ENCODE data around the gene DLL3.

The DLL3 gene

DNA sequence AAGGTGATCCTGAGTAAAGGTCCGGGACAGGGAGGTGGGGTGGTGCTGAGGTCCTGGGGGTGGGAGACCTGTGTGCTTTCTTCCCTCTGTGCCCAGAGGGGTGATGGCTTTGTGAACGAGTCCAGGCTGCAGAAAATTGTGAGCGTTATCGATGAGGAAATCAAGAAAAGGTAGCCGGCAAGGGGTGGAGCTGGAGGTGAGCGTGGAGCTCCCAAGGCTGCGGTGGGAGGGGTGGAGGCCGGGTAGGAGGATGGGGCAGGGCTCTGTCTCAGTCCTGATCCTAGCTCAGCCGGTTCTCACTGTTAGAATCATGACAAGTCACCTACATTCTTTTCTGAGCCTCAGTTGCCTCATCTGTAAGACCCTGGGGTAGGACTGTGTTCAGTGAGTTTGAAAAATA, 20.2 kb downstream of the DLL3 start:
- no peak for DNase-seq

- no peak for DNase-seq
Observed at GRCh38 chr19:39520541-39521484, 22.1 kb downstream of the DLL3 start.

- DNase-seq = no peak
Observed at GRCh38 chr19:39524495-39524894, 25.7 kb downstream of the DLL3 start.

- DNase-seq = no peak
Observed at GRCh38 chr19:39525205-39525604, 26.5 kb downstream of the DLL3 start.

DNA sequence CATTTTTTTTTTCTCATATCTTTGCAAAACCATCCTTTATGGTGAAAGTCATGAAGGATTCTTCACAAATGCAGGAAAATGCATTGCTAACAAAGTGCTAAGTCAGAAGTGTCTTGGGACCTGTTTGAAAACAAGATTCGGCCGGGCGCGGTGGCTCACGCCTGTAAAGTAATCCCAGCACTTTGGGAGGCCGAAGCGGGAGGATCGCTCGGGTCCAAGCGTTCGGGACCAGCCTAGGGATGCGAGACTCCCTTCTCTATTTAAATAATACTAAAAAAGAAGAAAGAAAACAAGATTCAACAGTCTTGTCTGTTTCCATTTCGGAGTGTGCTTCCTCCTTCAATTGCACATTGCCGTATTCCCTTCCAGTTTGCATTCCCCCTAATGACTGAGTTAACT, 33.1 kb downstream of the DLL3 start:
- DNase-seq = peak in 1 of 3 experiments; percentile 33

DNA sequence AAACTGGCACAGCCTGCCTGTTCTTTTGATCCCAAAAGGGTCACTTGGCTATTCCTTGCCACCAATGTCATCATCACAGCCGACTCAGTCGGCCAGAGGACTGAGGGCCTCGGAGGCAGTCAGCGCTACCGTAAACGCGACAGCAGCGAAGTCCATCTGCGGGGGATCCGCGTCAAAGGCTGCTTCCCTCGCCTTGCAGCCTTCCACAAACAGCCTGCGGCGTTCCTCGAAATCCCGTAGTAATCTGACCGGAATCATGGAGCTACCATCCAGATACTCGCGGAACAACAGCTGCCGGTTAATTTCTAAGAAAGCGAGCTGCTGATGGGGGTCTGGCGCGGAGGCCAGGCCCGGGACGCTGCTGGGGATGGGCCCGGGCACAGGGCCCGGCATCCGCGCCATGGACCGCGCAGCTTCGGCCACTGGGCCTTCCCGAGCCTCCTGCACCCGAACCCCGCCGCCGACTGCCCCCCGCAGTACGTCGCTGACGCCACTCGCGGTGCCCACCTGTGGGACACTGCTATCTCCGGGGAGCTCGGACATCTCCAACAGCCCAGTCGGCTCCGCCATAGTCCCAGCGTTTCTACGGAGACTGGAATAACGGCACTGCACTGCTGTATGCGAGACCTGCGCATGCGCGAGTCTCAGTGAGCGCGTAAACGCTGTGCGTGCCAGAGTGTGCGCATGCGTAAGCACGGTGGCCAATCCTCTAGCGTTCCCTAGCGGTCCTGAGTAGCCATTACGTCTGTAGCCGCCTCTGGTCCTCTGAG, 33.7 kb downstream of the DLL3 start, which contains the start of gene EID2B:
Gene EID2B, minus strand, starts transcription at position 620 of the 770 bp plus-strand sequence. Its CDS starts 50 bp downstream, at position 570.
- DNase-seq = peak; percentile 91 to 99 (median 97)

GRCh38 chr19:39533003-39533512, 34.3 kb downstream of the DLL3 start:
- no peak for DNase-seq

DNA sequence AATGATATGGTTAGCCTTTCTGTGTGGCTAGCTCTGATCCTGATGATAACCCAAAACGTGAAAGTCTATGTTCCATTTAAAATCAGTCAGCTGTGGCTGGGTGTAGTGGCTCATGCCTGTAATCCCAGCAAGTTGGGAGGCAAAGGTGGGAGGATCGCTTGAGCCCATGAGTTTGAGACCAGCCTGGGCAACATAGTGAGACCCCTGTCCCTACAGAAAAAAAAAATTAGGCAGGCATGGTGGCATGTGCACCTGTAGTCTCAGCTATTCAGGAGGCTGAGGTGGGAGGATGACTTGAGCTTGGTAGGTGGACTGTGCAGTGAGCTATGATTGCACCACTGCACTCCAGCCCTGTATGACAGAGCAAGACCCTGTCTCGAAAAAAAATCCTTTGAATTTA, 35.0 kb downstream of the DLL3 start:
- DNase-seq = no peak

DNA sequence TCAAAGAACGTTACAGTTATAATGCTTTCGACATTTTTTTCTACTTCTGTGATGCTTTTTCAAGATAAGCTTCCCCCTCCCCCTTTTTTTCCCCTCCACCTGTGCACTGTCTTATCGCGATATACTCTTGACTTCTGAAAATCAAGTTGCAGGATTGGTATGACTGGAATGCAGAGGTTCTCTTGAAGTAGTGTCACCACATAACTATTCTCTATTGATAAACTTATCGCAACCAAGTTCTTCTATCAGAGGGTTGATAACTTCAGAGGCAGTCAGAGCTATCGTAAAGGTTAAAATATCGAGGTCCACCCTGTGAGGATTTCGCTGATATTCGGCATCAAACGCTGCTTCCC, 40.4 kb downstream of the DLL3 start:
- DNase-seq = no peak

DNA sequence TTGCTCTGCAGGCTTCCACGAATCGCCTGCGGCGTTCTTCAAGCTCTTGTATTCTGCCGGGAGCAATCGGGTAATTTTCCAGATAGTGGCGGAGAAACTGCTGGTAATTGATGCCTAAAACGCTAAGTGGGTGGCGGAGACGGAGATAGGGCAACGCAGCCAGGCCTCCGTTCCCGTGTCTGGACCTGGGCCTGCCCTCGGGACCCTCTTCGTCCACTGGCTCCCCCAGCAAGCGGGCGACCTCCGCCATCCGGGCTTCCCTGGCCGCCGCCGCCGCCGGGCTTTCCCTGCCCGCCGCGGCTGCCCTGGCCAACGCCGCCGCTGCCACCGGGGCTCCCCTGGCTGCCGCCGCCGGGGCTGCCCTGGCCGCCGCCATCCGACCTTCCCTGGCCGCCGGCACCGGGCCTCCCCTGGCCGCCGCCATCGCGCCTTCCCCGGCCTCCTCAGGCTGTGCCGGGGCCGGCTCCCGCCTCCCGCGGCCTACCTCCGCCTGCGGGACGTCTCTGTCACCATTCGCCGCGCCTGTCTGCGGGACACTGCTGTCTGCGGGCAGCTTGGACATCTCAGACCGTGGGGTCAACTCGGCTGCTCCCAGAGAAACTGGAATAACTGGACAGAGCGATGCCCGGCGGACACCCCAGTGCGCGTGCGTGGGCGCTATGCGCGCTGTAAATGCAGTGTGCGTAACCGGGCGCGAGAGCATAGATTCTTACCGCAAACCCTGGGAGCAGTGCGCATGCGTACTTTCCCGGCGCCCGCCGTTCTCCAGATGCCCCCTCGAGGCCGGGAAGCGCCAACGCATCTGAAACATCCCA, 41.0 kb downstream of the DLL3 start, which contains the start of gene EID2:
Gene EID2, minus strand, starts transcription at position 644 of the 815 bp plus-strand sequence. Its CDS starts 82 bp downstream, at position 562.
- peak; percentile 88 to 97 (median 95) for DNase-seq

DNA sequence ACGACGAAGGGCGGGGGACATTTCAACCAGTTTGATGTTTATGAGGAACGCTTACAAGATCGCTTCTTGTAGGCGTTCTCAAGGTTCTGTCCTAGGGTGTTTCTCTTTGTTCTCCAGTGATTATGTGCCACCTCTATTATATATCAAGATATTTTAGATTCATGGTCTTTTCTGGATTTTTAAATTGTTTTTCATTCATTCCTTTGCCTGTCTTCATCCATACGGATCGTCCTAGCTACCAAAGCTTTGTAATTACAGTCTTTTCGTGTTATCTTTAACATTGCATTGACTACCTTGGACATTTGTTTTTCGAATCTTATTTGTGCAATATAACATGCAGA, 41.6 kb downstream of the DLL3 start:
- no peak for DNase-seq

- DNase-seq = peak in 2 of 3 experiments; percentile 32 to 71
Observed at GRCh38 chr19:39542206-39542605, 43.5 kb downstream of the DLL3 start.

DNA sequence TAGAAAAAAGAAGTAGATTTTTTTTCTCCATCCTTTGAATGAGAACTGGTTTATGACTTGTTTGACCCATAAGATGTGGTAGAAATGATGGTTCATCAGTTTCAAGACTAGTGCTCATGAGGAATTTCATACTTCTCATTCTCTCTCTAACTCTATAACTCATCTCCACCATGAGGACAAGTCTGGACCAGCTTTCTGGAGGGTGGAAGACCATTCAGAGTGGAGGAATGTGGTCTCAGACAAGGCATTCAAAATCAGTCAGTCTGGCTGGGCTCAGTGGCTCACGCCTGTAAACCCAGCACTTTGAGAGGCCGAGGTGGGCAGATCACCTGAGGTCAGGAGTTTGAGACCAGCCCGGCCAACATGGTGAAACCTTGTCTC, 44.7 kb downstream of the DLL3 start:
- no peak for DNase-seq

DNA sequence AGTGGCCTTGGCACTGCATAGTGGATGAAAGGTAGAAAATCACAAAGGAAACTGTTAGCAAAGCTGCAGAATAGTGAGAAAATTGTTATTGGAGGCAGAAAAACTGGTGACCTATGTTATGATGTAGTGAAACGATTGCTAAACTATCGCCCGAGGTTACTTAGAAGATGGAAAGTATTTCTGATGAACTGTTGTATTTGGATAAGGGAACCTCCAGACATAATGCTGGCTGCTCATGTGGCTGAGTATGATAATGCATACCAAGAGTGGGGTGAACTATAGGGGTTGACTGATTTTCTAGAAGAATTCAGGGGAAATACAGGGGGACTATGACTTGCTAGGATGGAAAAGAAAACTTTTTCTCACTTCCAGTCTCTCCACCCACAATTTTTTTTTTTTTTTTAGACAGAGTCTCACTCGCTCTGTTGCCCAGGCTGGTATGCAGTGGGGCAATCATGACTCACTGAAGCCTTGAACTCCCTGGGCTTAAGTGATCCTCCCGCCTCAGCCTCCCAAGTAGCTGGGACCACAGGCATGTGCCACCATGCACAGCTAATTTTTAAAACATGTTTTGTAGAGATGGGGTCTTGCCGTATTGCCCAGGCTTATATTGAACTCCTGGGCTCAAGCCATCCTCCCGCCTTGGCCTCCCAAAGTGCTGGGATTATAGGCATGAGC, 45.6 kb downstream of the DLL3 start:
- no peak for DNase-seq

DNA sequence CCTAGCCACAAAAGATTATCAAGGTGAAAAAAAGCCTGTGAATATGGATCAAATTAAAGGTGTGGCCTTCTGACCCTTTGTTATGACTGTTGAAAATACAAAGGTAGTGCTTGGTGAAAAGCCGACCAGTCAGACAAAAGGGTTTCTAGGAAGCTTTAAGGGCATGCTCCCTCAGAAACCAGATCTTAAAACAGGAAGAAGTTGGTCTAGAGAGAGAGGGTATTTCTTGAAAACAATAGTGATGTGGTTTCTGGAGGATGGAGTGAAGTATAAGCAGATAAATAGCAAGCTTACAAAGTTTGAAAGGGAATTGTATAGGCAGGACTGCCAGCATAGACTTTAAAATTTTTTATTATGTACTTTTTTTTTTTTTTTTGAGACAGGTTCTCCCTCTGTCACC, 46.2 kb downstream of the DLL3 start:
- DNase-seq = no peak

GRCh38 chr19:39546599-39546998, 47.9 kb downstream of the DLL3 start:
- peak in 1 of 3 experiments; percentile 5 for DNase-seq

DNA sequence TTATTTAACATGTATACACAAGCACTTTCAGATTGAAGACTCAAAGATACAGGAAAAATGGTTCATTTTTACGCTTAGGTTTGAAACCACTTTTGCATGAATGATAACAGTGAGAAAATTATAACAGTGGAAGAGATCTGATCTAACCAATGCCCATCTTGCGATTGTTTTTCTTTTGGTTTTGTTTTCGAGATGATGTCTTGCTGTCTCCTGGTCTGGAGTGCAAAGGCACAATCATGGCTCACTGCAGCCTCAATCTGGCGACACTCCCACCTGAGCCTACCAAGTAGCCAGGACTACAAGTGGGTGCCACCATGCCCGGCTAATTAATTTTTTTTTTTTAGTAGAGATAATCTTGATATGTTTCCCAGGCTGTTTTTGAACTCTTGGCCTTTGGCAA, 51.5 kb downstream of the DLL3 start:
- no peak for DNase-seq

GRCh38 chr19:39553082-39553652, 54.4 kb downstream of the DLL3 start:
- DNase-seq = no peak

- no peak for DNase-seq
Observed at GRCh38 chr19:39554701-39555311, 56.1 kb downstream of the DLL3 start.

- DNase-seq = no peak
Observed at GRCh38 chr19:39555883-39556282, 57.1 kb downstream of the DLL3 start.

Measured in NCI-H1417 (cell line).